A549 (cell line): ENCODE data around the gene GRID1.

Experiments
- CEBPB ChIP-seq, 2 experiments: fragments of >200 bp in 1 of 2; sonication (Bioruptor Twin) in 1 of 2; formaldehyde crosslinking in 1 of 2; IDR thresholded peaks; 2 replicates each; pipeline ENCODE4 v1.6.1; 2012 to 2016
- CTCF ChIP-seq: fragments of >200 bp; sonication (Bioruptor Twin); formaldehyde crosslinking; IDR thresholded peaks from 3 replicates; pipeline ENCODE4 v1.5.1; 2016
- EHF ChIP-seq: fragments of 250-450 bp; sonication (Bioruptor Pico); IDR thresholded peaks from 2 replicates; pipeline ENCODE4 v1.5.0; 2020; ENCODE audit warnings: mild to moderate bottlenecking
- EP300 ChIP-seq, 2 experiments: fragments of >200 bp; sonication (Bioruptor Twin); formaldehyde crosslinking; IDR thresholded peaks; 2 replicates in 1 of 2; 3 replicates in 1 of 2; pipeline ENCODE4 v1.6.1; 2016 to 2017
- MAX ChIP-seq: IDR thresholded peaks from 2 replicates; pipeline ENCODE4 v1.6.1; 2012
- MYC ChIP-seq: IDR thresholded peaks from 2 replicates; pipeline ENCODE4 v1.6.1; 2012; ENCODE audit warnings: mild to moderate bottlenecking, inconsistent platforms, low read length, improper control_type of control experiment, borderline replicate concordance
- POLR2AphosphoS2 ChIP-seq: conservative IDR thresholded peaks from 2 replicates; pipeline ENCODE4 v1.6.1; 2012; ENCODE audit warnings: low read length, improper control_type of control experiment, inconsistent platforms
- RFX5 ChIP-seq: fragments of 450-650 bp; IDR thresholded peaks from 2 replicates; pipeline ENCODE4 v1.7.1; 2014; ENCODE audit warnings: antibody characterized with exemption, mild to moderate bottlenecking, moderate library complexity
- ZFP36 ChIP-seq: fragments of 450-650 bp; IDR thresholded peaks from 2 replicates; pipeline ENCODE4 v1.6.1; 2014; ENCODE audit warnings: borderline replicate concordance; ENCODE audit not compliant: partially characterized antibody

- no peak for TF ChIP-seq CEBPB (IDR thresholded peaks at IDR 0.05)
- no peak for TF ChIP-seq EHF (CRISPR knock-in tag)
- no peak for TF ChIP-seq CTCF
- TF ChIP-seq MYC: no peak
- TF ChIP-seq RFX5: no peak
- no peak for TF ChIP-seq EP300 (IDR thresholded peaks at IDR 0.05)
- no peak for TF ChIP-seq POLR2AphosphoS2
- TF ChIP-seq ZFP36: no peak
- TF ChIP-seq MAX: no peak
These were observed 243.9 kb downstream of the GRID1 start for GRCh38 chr10:86122646-86123045.
